GM19025 (cell line): ENCODE results near the gene CTCFL.
"Not testable (repeated sequence)": the region's sequence is repeated elsewhere in the genome, so short reads cannot be mapped to it uniquely, and the experiment has no call there.

Experiments used
- ATAC-seq: cut with Tn5 transposase; IDR thresholded peaks from one replicate; pipeline ENCODE4 v1.9.1; 2021; ENCODE audit warnings: mild to moderate bottlenecking, low read depth, moderate library complexity; ENCODE audit not compliant: unreplicated experiment

Gene CTCFL

DNA sequence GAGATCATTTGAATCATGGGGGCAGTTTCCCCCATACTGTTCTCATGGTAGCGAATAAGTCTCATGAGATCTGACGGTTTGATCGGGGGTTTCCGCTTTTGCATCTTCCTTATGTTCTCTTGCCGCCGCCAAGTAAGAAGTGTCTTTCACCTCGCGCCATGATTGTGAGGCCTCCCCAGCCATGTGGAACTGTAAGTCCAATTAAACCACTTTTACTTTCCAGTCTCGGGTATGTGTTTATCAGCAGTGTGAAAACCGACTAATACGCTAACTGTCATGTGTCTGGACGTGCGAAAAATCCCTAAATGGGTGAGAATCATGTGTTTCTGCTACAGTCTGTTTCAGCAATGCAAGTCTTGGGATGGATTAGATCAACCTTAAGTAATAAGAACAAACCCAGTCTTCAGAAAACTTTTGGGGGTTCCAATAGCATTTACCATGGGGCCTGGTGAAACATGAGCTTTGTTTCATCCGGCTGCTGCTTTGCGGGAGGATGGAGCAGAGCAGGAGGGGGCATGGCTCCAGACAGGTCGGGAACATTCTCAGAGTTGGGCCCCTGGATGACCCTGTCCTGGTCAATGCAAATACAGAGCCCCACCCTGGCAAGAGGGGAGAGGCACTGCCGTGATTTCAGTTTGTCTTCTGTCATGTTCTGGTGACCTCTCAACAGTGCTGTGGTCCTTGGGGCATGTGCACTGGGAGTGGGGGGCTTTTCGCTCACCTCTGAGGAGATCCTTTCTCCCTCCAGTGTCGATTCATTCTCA, 41.5 kb downstream of the CTCFL start:
- ATAC-seq: peak; percentile 36

DNA sequence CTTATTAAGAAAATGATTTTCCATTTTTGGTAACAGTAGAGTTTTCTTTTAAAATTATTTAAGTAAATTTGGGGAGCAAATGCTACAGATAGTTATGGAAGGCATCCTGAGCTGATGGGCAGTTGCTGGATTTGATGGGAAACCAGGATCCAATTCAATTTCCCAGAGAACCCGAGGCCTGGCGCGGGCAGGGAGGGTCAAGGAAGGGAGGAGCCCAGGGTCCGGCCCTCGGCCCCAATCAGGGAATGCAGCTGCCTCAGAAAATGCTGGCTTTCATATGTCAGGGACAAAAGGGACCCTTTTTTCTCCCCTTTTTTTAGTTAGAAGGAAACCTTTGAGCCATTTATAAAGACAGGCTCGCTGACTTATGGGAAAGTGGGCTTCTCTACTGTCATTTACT, 42.1 kb downstream of the CTCFL start:
- ATAC-seq: no peak

DNA sequence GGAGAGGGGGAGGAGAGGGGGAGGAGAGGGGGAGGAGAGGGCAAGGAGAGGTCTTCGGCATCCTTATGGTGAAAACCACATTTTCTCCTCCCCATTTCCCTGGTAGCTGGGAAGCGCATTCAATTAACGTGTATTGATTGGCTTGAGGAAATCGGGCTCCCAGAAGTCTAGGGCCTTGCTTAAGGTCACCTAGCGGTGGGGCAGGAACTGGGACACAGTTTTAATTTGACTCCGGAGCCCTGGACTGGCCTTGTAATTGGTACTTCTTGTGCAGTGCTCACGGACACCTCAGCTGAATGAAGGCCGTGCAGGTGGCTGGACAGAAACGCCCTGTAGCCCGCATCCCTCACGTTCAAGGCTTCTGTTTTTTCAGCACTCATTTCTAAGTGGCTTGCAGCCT, 42.8 kb downstream of the CTCFL start:
- ATAC-seq: no peak

DNA sequence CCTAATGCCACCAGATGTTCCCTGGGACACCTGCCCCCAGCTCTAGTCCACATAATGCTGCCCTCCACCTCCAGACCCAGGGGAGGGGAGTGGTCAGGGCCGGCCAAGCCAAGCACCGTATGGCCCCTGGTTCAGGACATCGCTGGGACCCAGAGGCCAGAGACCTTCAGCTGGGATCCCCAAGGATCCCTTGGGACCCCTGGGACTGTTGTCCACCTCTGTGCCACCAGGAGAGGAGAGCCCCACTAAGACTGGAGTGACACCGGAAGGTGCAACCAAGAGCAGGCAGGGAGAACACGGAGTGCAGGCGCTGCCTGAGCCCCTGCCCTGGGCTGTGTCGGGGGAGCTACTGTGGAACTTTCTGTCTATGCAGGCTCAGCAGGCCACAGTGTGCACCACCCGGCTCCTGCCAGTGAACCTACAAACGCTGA, 43.6 kb downstream of the CTCFL start:
- no peak for ATAC-seq

DNA sequence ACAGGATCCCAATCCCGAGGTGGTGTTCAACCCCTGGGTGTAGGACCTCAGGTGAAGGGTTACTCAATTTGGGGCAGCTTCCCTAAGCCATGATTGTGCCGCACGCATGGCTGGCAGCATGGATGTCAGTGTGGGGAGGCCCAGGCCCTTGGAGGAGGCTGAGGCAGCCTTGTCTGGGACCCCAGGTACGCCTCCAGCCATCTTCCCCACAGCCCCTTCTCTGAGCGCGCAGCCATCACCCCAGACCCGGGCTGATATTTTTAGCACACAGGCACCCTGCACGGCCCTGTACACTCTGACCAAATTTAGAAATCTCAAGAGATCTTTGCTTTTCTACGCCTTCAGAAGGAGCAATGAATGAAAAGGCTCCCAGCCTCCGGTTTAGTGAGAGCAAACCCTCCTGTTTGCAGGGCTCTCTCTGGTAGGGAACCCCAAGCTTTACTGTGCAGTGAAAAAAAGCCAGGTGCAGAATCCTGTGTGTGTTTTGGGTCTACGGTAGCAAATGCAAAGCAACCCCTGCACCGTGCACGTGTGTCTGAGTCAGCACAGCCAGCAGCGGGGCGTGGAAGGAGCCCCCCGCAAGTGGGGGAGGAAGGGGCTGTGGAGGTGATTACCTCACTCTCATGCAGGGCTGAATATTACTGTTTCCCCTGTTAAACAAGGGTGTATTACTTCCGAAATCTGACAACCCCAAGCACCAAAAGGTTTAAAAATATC, 44.3 kb downstream of the CTCFL start:
- ATAC-seq: peak; percentile 67

DNA sequence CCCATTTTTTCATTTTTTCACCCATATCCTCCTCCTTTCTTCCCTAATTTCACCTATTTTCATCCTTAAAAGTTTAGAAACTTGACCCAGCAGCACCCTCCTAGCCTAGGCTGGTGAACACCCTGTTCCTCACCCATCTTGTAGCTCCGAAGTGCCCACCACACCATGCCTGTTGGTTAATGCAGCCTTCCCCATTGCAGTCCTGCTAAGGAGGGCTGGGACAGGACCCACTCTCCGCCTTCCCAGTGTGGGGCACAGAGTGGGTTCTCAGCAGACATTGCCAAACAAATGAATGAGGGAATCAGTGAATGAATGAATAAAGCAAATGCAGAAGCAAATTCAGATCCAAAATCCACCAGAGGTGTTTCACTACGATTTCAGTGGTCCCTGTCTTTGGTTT, 45.7 kb downstream of the CTCFL start:
- ATAC-seq: no peak

DNA sequence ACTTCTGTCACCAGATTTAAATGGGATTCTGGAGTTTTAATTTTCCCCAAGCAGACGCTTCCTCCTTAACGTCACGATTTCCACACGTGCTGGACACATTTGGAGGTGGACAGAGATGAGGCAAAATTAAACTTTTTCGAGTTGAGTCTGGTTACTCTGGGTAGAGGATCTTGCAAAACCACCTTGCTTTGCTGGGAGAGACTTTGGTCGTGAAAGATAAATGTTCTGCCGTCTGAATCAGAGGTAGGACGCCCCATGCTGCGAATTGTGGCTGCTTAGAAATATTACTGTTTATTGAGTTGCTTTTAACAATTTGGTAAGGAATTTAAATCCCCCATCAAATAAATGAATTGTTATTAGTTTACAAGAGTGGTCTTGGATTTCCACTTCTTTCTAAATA, 46.8 kb downstream of the CTCFL start:
- no peak for ATAC-seq

DNA sequence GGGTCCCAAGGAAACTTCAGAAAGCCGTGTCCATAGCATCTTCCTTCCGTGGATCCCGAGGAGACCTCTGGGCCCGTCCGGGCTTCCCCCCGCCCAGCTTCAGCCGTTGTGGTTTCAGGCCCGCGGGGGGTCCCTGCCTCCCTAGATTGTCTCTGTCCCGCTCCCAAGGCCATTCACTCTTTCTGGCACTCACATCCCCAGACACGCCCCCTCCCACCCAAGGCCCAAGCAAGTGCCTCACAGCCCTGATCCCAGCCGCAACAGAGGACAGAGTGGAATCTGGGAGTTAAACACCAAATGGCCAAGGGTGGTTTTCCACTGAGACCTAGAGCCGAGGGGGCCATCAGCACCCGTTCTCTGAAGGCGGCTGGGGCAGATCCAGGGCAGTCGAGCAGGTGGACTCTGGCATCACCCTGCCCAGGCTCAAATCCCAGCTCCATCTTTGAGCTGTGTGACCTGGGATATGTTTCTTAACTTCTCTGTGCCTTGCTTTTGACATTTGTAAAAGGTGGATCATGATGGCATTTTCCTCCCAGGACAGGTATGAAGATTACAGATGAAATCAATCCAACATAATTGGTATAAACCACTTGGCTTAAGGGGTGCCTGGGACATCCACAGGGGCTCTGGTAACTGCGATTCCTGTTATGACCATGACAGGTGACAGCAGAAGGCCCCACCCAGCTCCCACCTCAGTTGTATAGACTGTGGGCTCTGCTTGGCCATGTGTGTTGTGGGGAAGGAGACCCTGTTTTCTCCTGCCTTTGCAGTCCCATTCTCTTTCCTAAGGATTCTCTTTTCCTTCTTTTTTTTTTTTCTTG, 48.1 kb downstream of the CTCFL start:
- no peak for ATAC-seq

DNA sequence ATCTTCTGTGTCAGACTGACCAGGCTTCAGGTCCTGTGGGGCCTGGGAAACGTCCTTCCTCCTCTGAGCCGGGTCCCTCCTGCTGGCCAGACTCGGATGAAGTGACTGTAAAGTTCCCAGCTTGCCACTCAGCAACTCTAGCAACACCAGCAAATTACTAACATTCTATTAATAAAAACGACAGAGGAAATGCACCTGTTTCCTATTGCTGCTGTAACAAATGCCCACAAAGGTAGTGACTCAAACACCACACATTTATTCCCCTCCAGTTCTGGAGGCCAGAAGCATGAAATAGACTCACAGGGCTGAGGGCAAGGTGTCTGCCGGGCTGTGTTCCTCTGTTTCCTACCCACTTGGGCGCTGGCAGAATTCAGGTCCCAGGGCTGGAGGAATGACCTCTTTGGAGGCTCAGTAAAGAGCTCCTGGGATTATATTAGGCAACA, 48.8 kb downstream of the CTCFL start:
- no peak for ATAC-seq

DNA sequence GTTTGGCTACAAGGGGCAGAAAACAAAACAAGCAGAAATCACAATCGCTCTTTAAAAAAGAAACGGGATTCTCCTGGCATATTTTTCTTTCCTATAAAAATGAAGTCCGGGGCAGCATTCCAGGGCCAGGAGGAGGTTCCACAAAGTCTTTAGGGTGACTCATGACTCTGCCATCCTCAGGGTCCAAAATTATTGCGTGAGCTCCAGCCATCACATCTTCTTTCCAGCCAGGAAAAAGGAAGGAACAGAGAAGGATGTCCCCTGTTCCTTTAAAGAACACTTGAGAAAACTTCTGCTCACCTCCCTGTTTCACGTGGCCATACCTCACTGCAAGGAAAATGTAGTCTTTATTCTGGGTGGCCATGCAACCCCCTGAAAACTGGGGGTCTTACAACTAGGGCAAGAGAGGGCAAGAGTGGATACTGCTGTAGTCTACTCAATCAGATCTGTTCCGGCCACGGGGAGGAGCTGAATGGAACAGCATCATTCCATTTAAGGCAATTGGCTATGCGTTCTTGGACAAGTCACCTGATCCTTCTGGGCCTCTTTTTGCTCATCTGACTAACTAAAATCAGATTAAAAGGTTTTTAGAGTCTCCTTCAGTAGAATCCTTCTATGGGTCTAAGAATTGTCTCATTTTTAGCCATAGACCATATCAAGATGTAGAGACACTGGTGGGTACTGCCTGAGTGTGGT, 49.4 kb downstream of the CTCFL start:
- ATAC-seq: no peak

DNA sequence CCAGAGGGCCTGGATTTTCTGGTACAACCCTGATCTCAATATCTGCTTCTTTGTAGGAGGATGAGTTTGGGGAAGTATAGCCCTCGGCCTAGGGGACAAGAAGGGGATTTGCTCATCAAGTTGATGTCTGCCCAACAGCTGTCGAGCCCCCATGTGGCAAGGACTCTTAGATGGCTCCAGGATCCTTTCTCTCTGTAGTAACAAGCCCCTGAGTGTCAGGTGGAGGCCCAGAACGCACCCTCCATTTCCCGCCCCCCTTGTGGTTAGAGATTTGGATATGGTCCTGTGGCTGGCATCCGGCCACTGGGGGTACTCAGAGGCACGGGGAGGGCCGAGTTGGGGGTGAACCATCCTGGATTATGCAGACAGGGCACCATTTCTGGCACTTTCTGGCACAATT, 50.1 kb downstream of the CTCFL start:
- ATAC-seq: no peak

DNA sequence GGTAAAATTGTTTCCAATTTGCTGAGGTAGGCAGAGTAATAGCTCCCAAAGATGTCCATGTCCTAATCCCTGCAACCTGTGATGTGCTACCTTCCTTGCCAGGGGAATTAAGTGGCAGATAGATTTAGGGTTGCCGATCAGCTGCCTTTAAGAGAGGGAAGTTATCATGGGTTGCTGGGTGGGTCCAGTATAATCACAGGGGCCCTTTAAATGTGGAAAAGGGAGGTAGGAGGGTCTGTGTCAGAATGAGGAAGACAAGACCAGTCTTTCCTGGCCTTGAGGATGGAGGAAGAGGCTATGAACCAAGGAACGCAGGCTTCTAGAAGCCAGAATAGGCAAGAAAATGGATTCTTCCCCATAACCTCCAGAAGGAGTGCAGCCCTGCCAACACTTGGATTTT, 50.7 kb downstream of the CTCFL start:
- ATAC-seq: no peak

DNA sequence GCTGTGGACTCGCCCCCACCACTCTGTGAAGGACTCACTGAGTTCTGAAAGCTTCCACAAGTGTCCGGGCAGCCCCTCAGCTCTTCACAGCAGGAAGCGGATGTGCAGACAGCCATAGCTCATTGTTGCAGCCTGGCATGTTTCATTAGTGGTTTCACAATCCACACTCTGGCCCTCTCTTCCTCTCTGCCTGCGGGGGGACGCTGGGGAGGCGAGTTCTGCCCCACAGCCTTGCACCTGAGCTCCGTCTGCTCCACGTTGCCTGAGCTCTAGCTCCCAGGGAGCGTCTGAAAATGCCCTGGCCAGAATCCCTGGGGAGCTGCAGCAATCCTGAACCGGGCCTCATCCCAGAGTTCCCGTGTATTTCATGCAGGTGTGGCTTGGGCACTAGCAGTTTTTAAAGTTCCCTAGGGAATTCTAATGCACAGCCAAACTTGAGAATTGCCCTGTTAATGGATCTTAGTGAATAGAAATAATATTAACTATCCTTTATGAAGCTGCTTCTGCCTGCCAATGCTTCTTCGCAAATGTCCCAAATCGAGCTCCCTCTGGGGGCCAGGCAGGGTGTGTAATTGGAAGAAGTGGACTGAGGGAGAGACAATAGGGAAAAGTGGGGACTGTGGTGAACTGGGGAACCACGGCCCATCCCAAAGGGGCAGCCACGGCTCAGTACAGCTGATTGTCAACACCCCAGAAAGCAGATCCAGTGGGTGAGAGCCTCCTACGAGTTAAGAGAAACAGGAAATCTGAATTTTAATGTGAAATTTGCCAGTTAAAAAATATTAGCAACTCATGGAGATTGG, 51.5 kb downstream of the CTCFL start:
- ATAC-seq: no peak

DNA sequence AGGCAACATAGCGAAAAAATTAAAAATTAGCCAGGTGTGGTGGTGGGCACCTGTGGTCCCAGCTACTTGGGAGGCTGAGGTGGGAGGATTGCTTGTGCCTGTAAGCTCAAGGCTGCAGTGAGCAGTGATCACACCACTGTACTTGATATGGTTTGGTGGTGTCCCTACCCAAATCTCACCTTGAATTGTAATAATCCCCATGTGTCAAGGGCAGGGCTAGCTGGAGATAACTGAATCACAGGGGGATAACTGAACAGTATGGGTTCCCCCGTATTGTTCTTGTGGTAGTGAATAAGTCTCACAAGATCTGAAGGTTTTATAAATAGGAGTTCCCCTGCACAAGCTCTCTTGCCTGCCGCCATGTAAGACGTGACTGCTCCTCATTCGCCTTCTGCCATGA, 52.5 kb downstream of the CTCFL start:
- not testable (repeated sequence) for ATAC-seq

DNA sequence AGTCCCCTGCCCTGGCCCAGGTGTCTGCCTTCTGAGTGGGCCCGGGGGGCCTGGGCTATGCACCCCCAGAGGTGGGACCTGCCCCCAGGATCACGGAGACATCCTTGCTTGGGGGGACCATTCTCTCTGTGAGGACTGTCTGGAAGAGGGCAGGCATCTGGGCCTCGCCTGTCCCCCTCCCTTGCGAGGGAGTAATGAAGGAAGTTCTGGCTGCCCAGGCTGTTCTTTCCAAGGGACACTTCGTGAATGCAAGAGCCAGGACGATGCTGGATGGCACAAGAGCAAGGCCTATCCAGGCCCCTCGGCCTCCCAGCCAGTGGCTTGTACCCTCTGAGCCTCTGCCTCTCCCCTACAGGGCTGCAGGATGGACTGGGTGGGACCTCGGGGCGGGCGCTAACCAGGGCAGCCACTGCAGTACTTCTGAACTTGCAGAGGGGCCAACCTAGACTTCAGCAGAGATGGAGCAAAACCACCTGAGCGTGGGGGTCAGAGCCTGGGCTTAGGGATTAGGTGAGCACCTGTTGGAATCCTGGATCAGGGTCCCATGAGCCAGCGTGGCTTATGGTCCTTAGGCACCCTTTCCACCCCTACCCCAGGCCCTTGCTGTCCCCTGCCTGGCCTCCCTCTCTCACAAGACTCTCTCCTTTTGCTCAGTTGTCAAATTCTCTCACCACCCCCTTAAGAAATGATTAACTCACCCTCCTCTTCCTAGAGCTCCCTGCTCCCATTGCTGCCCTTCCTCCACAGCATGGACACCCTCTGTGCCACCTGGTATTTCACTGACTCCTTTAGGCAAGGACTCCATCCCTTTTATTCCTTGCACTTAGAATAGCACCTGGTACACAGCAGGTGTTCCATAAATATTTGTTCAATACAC, 53.2 kb downstream of the CTCFL start:
- ATAC-seq: no peak

DNA sequence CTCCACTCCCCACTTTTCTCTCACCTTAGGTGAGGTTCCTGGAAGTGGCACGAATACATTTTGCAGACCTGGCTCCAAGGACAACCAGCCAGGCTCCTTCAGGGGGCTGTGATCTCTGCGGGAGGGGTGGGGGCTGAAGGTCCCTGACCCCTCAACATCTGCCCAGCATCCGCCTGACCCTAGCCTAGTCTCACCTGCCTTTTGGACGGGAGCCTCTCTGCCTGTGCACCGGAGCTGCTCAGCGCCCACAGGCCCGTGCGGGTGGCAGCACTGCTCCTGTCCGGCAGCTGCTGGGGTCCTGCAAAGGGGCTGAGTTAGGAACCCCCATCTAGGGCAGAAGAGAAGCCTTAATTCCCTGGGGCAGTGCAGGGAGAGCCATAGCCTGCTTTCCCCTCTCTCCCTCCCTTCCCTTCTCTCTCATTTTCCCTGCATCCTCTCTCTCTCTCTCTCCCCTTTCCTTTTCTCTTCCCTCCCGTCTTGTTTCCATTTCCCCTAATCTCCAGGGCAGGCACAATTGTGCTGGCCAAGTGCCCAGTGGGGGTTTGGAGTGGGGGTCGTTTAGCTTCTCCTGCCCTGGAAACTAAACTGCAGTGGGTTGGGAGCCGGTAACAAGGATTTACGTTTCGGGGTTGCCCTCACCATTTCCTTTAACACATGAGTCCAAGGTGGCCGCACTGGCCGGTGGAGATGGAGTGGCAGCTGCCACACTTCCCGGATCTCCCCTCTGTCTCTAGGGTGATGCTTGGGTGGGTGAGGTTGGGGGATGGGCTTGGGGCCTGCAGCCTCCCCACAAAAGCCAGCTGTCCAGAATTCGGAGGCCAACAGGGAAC, 54.1 kb downstream of the CTCFL start:
- ATAC-seq: no peak

DNA sequence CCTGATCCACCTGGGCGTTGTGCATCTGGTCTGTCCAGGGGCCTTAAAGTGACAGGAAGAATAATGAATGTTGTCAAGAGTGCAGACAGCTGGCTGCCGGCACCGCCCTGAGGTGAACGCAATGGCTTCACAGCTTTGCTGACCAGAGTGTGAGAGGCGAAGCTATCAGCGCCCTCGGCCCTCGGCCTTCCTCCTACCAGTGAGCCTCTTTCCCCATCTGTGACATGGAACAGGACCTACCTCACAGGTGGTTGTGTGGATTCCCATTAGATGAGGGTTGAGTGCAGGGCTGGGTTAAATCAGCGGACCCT, 54.8 kb downstream of the CTCFL start:
- no peak for ATAC-seq
